HG03439 (cell line): ENCODE data around the gene CADM4.
"Not testable (repeated sequence)": the region's sequence is repeated elsewhere in the genome, so short reads cannot be mapped to it uniquely, and the experiment has no call there.

Experiments
- ATAC-seq: cut with Tn5 transposase; IDR thresholded peaks from one replicate; pipeline ENCODE4 v1.9.1; 2021; ENCODE audit warnings: mild to moderate bottlenecking, moderate library complexity; ENCODE audit not compliant: unreplicated experiment

CADM4 gene

DNA sequence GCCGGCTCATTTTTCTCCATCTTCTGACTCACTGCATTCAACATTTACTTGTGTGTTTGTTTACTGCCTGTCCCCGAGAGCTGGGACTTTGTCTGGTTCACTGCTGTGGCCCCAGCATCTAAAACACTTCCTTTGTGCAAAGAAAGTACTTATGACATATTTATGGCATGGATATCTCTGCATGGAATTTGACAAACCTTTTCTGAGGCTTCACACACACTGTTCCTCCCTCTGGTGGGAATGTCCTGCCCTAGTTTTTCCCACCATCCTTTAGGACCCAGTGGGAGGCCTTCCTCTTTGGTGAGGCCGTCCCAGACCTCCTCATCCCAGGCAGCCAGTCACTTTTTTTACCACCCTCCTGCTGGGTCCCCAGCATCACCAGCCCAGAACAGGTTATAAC lies 29.2 kb downstream of the CADM4 start:
- ATAC-seq = no peak

DNA sequence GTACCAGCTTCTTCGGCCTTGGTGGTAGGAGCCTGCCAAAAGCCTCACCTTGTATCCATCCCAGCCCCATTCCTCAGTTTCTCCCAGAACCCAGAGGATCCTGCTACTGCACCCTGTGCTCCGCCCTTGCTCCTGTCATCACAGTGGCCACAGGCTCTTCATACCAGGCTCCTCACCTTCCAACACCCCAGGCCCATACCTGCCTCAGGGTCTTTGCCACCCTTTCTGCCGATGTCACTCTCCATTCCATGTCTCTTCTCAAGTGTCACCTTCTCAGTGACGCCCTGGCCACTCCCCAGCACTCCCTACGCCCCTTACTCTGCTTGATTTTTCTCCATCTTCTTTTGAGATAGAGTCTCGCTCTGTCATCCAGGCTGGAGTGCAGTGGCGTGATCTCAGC lies 29.8 kb downstream of the CADM4 start:
- no peak for ATAC-seq

DNA sequence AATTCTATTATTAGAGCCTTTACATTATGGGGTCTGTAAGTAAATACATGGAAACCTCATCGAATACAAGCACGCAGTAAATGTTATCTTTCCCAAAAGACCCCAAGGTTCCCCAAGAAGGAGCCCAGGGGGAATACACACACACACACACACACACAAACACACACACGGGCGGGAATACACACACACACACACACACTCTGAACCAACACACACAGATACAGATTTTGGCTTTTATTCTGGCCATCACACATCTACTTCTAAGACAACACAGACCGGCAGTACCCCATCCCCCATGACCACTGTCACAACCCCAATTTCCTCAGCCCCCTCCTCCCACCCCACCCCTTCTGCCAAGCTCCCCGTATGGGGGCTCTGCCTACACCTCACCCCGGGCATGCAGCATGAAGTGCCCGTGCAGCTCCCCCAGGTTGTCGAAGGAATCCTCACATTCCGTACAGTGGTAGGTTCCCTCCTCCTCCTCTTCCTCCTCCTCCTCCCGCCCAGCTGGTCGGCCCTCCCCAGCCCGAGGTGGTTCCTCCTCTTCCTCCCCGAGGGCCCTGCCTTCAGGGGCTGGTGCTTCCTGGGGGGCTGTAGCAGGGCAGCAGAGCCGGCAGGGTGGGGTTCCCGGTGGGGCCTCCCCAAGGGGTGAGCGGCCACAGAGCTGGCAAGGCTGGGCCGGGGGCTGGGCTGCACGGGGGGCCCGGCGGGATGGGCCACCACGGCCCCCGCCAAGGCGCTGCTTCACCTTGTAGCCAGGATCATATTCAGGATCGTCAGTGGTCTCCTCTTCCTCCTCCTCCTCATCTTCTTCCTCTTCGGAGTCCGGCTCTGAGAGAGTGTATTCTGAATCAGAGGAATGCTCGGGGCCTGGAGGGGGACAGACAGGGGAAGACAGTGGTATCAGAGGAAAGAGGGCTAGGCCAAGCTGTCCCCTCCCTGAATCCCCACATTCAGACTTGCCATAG lies 32.1 kb downstream of the CADM4 start:
- ATAC-seq = no peak

DNA sequence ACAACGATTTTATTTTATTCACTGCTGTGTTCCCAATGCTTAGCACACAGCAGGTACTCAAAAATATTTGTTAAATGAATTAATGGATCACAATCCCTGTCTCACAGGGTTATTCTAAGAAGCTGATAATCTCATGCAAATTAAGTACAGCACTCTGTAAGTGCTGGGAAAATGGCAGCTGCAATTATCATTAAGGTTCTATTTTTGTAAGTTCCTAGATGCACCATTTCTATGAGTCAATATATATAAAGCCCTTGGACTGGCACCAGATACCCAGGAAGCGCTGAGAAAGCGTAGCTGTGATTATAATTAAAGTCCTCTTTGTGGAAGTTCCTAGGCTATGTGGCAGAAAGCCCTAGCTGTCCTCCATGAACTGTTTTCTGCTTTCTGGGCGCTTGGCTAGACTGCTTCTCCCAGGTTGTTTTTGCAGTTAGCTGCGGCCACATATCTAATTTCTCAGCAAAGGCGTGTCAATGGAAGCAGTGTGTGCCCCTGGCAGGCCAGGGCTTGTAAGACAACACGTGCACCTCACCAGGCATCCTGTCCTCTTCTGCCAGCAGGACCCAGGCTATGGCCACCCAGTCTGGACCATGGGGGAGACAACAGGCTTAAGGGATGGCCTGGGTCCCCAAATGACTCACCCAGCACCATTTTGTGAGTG lies 33.0 kb downstream of the CADM4 start:
- no peak for ATAC-seq

DNA sequence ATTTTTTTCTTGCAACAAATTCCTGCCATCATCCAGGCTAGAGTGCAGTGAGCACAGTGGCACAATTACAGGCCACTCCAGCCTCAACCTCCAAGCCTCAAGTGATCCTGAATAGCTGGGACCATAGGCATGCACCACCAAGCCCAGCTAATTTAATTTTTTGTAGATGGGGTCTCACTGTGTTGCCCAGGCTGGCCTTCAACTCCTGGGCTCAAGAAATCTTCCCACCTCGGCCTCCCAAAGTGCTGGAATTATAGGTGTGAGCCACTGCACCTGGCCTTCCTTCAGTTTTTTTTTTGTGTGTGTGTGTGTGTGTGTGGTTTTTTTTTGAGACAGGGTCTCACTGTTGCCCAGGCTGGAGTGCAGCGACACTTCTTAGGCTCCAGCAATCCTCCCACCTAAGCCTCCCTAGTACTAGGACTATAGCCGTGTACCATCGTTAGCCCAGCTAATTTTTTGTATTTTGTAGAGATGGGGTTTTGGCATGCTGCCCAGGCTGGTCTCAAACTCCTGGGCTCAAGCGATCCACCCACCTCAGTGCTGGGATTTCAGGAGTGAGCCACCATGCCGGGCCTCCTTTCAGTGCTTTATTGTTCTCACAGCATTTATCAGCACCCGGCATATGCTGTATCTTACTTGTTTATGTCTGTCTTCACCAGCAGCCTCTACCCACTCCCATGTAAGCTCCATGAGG lies 33.6 kb downstream of the CADM4 start:
- ATAC-seq = no peak

DNA sequence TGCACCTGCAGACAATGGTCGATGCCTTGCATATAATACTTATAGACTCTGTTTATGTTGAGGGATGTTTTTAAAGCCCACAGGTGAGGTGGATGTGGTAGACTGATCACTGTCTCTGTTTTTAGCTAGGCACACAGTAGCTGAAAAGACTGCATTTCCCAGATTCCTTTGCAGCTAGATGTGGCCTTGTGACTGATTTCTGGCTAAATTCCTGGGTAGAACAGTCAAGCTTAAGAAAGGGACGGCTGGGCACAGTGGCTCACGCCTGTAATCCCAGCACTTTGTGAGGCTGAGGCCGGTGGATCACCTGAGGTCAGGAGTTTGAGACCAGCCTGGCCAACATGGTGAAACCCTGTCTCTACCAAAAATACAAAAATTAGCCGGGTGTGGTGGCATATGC lies 39.3 kb downstream of the CADM4 start:
- ATAC-seq = not testable (repeated sequence)

DNA sequence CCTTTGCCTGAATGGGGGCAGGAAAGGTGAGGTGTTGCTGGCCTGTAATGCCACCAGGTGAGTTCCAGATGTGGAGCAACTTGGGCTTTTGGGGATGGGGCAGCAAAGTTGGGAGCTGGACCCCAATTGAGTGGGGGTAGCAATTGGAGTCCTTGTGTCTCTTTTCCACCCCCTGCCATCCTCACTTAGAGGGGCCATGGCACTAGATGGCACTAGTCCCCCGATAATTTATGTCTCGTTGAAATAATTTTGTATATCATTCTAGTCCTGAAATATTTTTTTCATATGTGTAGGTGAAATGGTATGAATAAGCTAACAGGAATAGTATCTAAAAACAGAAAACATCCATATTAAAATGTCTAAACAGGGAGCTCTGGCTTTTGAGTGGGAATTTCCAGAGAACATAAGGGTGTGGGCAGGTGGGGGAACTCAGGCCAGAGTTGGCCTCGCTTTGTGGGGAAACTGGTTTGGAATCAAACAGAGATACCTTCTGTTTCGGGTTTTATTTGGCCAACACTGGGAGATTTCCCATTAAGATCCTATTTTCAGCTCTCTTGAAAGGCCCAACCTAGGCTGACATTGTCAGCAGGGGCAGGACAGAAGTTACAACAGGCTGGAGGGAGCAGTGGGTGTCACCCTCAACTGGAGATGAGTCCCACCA lies 39.9 kb downstream of the CADM4 start:
- no peak for ATAC-seq

DNA sequence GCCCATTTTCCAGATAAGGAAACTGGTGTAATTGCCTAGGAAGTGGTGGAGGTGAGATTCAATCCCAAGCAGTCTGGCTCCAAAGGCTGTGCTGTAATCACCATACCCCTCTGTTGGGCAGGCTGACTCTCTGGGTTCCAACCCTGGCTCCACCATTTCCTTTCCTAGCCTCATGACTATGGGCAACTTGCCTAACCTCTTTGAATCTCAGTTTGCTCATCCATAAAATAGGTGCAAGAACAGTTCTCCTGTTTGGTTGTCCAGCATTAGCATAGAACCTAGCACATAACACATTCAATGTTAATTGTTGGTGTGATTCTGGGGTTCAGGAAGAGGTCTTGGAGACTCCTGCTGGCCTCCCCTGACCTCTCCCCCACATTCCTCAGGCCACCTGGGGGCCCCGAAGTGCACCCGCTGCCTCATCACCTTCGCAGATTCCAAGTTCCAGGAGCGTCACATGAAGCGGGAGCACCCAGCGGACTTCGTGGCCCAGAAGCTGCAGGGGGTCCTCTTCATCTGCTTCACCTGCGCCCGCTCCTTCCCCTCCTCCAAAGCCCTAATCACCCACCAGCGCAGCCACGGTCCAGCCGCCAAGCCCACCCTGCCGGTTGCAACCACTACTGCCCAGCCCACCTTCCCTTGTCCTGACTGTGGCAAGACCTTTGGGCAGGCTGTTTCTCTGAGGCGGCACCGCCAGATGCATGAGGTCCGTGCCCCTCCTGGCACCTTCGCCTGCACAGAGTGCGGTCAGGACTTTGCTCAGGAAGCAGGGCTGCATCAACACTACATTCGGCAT lies 41.0 kb downstream of the CADM4 start:
- no peak for ATAC-seq

DNA sequence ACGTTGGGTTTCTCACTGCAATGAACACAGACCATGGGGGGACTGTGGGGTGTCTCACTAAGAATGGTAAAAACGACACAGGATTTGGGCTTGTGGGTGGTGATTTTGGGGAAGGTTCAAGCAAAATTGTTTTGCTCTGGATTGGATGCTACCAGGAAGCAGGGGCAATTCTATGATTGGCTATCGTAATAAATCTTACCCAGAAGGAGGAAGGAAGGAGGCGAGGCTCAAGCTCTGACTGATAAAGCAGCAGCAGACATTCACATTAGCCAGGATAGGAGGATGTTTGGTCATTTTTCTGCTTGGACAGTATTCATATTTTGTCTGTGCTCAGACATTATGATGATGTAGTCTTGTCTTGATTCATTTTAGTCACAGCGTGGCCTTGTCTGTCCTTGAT lies 41.8 kb downstream of the CADM4 start:
- ATAC-seq = no peak

DNA sequence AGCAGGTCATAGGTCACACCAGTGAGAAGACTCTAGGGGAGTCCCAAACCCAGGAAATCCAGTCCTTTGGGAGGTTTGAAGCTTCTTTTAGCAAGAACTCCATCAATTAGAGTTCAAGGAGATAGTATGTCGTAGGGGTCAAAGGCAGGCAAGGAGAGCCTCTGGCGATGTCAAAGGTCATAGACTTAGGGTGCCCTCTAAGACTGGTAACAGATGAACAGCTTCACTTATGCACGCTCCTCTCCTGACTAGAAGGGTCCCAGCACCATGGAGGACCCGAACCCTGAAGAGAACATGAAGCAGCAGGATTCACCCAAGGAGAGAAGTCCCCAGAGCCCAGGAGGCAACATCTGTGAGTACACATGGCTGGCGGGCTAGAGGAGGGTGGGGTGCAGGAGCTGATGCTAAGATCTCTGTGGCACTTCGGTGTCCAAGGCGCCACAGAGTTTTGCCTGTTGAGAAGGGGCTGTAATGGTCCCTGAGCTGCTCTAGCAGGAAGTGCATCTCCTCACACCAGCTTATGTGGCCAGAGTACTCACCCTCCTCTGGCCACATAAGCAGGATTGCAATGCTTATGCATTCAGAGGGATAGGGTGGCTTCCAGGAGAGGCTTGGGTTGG lies 42.7 kb downstream of the CADM4 start:
- no peak for ATAC-seq

DNA sequence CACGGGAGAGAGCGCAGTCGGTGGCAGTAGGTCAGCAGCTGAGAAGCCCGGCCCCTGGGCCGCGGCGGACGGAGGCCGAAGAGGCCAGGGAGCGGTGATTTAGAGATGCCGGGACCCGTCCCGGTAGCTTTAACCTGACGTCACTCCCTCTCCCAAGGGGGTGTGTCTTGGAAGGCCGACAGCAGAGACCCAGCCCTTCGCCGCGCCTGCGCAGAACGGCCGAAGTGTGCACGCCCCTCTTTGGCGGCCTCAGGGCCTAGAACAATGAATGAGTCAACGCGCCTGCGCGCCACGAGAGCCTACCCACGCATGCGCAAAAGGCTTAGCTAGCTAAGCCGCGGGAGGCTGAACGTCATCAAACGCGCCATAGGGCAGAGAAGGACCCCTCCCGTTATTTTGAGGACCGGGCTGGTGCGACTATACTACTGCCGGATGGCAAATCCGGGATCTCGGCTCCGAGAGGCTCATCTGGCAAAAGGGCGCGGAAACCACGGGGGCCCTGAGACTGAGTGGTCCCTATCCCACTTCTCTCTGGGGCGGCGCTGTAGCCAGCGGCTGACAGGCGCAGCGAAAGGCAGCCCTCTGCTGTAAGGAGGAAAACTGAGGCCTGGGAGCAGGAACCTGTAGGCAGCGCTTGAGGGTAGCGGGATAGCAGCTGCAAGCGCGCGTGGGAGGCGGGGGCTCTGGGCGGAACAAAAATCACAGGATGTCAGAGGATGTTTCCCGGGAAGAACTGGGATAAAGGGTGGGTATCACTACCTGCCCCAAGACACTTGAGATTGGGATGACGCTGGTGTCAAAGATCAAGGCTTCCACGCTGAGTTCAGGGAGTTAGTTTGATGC lies 43.4 kb downstream of the CADM4 start, which contains the start of the genes IRGQ and ZNF576:
Gene IRGQ (minus strand): TSS at position 136 of the 843 bp plus-strand sequence. CDS start 796 bp downstream, outside the sequence.
Gene ZNF576 (plus strand): TSS at position 597 of the 843 bp plus-strand sequence. CDS start 514 bp downstream, outside the sequence.
- ATAC-seq = peak; percentile 85

DNA sequence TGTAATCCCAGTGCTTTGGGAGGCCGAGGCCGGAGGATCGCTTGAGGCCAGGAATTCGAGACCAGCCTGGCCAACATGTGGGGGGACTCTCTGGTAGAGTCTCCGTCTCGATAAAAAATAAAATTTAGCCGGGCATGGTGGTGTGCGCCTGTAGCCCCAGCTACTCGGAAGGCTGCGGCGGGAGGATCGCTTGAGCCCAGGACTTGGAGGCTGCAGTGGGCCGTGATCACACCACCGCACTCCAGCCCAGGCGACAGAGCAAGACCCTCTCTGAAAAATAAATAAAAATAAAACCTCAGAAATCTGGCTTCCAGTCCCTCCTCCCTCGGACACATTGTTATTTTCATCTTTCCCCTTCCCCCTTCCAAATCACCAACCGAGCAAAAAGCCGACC lies 44.0 kb downstream of the CADM4 start:
- peak; percentile 10 for ATAC-seq

DNA sequence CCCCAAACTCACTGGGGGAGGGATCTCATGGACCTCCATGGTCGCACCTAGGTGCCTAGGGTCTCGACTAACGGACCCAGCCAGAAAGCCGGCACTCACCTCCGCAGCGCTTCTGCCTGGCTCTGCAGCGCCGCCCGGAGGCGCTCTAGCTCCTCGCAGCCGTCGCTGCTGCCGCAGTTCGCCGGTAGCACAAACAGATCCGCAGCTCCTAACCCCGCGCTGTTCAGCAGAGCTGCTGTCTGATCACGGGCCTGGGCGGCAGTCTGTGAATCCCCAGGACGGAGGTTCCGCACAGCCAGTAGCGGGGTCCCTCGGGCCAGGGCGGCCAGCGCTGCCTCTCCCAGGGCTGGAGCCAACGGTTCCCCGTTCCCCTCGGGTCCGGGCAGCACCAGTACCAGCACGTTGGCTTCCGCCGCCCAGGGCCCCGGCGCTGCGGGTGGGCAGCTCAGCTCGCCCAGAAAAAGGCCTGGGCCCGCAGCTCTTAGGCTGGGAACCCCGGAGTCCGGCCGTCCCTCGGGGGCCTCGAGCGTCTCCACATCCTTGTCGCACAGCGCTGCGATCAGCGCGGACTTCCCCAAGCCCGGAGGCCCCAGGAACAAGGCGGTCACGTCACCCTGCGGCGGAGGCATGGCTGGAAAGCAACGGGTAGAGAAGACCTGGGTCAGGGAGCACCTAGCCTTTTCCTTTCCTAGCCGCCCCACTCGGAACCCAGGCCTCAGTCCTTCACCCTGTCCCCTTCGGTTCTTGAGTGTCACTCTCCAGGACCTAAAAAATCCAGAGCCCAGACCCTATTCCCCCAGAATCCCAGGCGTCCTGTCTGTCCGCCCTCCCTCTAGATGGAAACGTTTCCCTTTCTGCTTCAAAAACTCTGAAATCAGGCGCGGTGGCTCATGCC lies 44.7 kb downstream of the CADM4 start:
- no peak for ATAC-seq

DNA sequence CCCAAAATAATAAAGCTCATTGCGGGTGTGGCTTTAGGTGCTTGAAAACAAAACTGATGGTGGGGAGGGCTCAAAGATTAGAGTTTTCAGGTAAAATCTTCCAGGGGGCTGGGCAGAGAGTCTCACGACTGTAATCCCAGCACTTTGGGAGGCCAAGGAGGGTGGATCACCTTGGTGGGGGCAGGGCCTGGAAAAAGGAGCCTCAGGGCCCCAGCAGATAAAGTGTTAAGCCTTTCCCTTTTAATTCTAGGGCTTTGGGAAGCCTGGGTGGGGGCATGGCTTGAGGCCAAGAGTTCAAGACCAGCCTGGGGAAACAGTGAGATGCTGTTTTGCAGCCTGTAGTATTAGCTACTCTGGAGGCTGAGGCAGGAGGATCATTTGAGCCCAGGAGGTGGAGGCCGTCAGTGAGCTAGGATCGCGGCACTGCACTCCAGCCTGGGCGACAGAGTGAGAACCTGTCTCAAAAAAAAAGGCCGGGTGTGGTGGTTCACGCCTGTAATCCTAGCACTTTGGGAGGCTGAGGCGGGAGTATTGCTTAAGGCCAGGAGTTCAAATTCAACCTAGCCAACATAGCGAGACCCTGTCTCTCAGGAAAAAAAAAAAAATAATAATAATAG lies 45.5 kb downstream of the CADM4 start:
- no peak for ATAC-seq

DNA sequence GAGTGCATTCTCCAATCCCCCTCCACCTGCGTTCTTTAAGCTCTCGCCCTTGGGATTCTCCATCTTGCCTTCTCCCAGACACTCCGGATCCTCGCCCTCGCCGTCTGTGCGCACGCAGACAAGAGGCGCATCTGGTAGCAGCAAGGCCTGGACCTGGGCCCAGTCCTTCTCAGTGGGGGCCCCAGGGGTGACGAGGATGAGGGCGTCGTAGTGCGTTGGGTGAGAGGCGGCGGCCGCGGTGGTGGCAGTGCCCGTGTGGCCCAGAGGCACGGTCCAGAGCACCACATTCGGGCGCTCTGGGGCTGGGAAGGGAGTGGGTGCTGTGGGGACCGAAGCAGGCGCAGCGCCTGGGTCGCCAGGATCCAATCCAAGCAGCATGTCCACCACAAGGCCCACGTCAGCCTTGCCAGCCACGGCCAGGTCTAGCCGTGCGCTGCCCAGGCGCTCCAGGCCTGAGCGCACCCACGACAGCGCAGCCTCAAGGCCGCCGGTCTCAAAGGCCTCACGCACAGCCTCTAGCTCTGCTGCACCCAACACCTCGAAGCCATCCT lies 46.8 kb downstream of the CADM4 start:
- ATAC-seq = no peak

DNA sequence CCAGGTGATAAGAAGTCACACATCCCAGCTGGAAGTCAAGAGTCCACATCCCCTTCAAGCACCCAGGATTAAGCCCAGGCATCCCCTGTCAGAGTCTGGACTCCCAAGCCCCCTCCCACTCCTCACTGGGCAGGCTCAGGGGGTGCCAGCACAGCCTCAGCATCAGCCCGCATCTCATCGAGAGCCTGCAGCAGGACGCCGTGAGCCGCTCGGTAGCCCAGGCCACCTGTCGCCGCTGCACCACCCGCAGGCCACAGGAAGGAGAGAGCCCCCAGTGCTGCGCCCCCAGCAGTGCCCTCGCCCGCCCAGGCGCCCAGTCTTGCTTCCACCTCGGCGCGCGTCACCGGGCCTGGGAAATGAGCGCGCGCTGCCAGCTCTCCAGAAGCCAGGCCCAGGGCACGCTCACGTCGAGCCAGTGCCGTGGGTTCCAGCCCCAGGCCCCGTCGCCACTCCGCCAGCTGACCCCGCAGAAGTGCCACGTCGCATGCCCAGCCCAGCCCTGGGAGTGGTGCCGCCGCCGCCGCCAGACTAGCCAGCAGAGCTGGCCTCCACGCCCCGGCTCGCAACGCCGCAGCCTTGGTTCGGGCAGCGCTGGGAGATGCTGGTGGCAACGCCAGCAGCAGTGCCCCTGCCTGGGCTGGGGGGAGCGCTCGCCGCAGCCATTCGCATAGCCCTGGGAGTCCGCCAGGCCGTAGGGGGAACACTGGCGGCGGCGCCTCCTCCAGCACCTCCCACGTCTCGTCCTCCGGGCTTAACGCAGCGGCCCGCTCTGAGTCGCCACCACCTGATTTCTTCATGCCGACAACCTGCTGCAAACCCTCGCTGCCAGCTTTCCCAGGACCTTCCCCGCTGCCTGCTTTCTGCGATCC lies 47.5 kb downstream of the CADM4 start:
- no peak for ATAC-seq
